Adrenal gland (tissue), 12 donors: ENCODE data around the gene PIM3. TPM values are rescaled to one million over a fixed set of nuclear protein-coding genes. Genes with fewer than 3 reads are reported as not detected.

Experiments
- DNase-seq, 7 donors: peaks; one replicate each; pipeline ENCODE4 v3.0.0-alpha.2; 2019 to 2020
- H3K27ac ChIP-seq, 5 donors: fragments of 200-600 bp; sonication (generic) in 4 of 5; 1 replicate in 3 of 5; 2 replicates in 2 of 5; pipeline versions ENCODE4 v1.5.1 to v1.8.0; 2016 to 2020; ENCODE audit warnings: mild to moderate bottlenecking in 1 of 5
- H3K27me3 ChIP-seq: fragments of 200-600 bp; 2 replicates; pipeline ENCODE4 v1.8.0; 2021
- H3K36me3 ChIP-seq, 2 donors: fragments of 200-600 bp; replicated peaks in 1 of 2; 1 replicate in 1 of 2; 2 replicates in 1 of 2; pipeline versions ENCODE4 v1.5.1 to v1.8.0; 2018 to 2022
- H3K4me1 ChIP-seq, 2 donors: fragments of 200-600 bp; replicated peaks in 1 of 2; 1 replicate in 1 of 2; 2 replicates in 1 of 2; pipeline versions ENCODE4 v1.5.1 to v1.8.0; 2018 to 2021
- H3K4me3 ChIP-seq, 4 donors: fragments of 200-600 bp; sonication (generic) in 3 of 4; one replicate each; pipeline ENCODE4 v1.5.1; 2016 to 2018
- H3K9me3 ChIP-seq, 3 donors: fragments of 200-600 bp; sonication (generic) in 1 of 3; replicated peaks in 1 of 3; 1 replicate in 2 of 3; 2 replicates in 1 of 3; pipeline versions ENCODE4 v1.5.1 to v1.8.0; 2016 to 2021
- CTCF ChIP-seq, 6 experiments: fragments of 450-650 bp in 4 of 6; fragments of 200-600 bp in 2 of 6; sonication (generic) in 1 of 6; IDR thresholded peaks; 1 replicate in 5 of 6; 2 replicates in 1 of 6; pipeline versions ENCODE4 v1.5.1 to v1.8.0; 2016 to 2021; ENCODE audit warnings: antibody characterized with exemption in 6 of 6, mild to moderate bottlenecking in 2 of 6, moderate library complexity in 1 of 6
- POLR2A ChIP-seq, 2 donors: fragments of 450-650 bp; IDR thresholded peaks; one replicate each; pipeline ENCODE4 v1.6.1; 2017; ENCODE audit warnings: antibody characterized with exemption in 2 of 2, mild to moderate bottlenecking in 2 of 2, moderate library complexity in 1 of 2
- WGBS, 4 donors: extraction: QIAGEN DNeasy Blood & Tissue Kit in 2 of 4; methylation state at CpG; one replicate each; pipeline versions ENCODE4 v1.1.5 to v1.1.7; 2013 to 2017; 5-methylcytosine and 5-hydroxymethylcytosine counted together
- intact Hi-C, 2 donors: fragments of 100-400 bp; cut with DNase I; formaldehyde crosslinking; loops; one replicate each; pipeline versions ENCODE4 v1.14.1 to v1.15.0; 2022 to 2023
- polyA plus RNA-seq, 3 donors: library from polyadenylated mRNA; stranded (reverse); fragments of 200-250 nt in 2 of 3; fragments of 350-450 nt in 1 of 3; fragmentation: Illumina TruSeq in 1 of 3; extraction: RNeasy Lipid Tissue Mini Kit (QIAGEN cat#74804) in 1 of 3; gene quantifications; one replicate each; pipeline ENCODE4 v1.2.3, GENCODE V29; 2013 to 2014
- total RNA-seq, 9 donors: library from RNA; depleted of rRNA in 4 of 9; stranded (reverse); fragments of >200 nt in 4 of 9; fragments of 120-200 nt in 1 of 9; fragmentation: NEBNext Ultra II Directional in 1 of 9; extraction: Animal tissue kit (Norgen Biotek cat#: 25700) in 1 of 9; gene quantifications; one replicate each; pipeline versions ENCODE4 v1.1.0 to v1.2.4, GENCODE V29; 2013 to 2023
- donor health status: healthy with polysubstance abuse.
- donor health status: Bipolar disorder and iron deficiency.
- donor health status: DM: yes; HTN: yes; CAD: no.
- donor health status: DM: no; HTN: no; CAD: no.
- donor health status: DM: no; HTN: no; CAD: no.
- donor health status: DM: yes; HTN: yes; CAD: no.

The PIM3 gene
- total and polyA plus RNA-seq, 12 donors, result 7.2 to 99.2 (median 51.7) TPM

- Histone ChIP-seq H3K27ac (peak overlapping the region; percentile 65 to 96 (median 88)), H3K27me3 (no peaks in the 10 kb centered on the region), H3K4me1 (peaks cover 40 to 48% of the 10 kb centered on the region in 2 donors), H3K4me3 (peak overlapping the region in 3 of 4 donors; percentile 11 to 53 (median 26)), H3K9me3 (no peaks in the 10 kb centered on the region), H3K36me3 (no peaks in the 10 kb centered on the region)
- 7 to 12% (median 9%) methylated on average over 26 to 81 of the region's 81 CpGs; no CpG with 5 or more reads in 1 of the 4 donors for WGBS, 4 donors
- no peak for TF ChIP-seq POLR2A (IDR thresholded peaks at IDR 0.05)
- TF ChIP-seq CTCF (IDR thresholded peaks at IDR 0.05), result no peak
- intact Hi-C loops, result no loop called here
- DNase-seq, result peak; percentile 81 to 90 (median 86)
Observed at GRCh38 chr22:49971232-49972162, 10.9 kb downstream of the PIM3 start.

- H3K27ac ChIP-seq, result no peak overlapping the region
- H3K4me3 ChIP-seq, result peak overlapping the region in 1 of 4 donors; percentile 53
- no peak for TF ChIP-seq POLR2A (IDR thresholded peaks at IDR 0.05)
- no peak for TF ChIP-seq CTCF (IDR thresholded peaks at IDR 0.05)
- H3K4me1 ChIP-seq, result peaks cover 31 to 39% of the 10 kb centered on the region in 2 donors
- DNase-seq, result peak in 6 of 7 donors; percentile 32 to 63 (median 50)
- H3K9me3 ChIP-seq, result no peaks in the 10 kb centered on the region
- no peaks in the 10 kb centered on the region for H3K36me3 ChIP-seq
- intact Hi-C loops, result no loop called here
- 52 to 58% (median 53%) methylated on average over 11 to 45 of the region's 45 CpGs for WGBS, 4 donors
- no peaks in the 10 kb centered on the region for H3K27me3 ChIP-seq
Observed at GRCh38 chr22:49972163-49973017, 11.8 kb downstream of the PIM3 start.

- WGBS, 4 donors, result 85 to 91% (median 86%) methylated on average over 5 of the region's 5 CpGs
- no peak for TF ChIP-seq POLR2A (IDR thresholded peaks at IDR 0.05)
- TF ChIP-seq CTCF (IDR thresholded peaks at IDR 0.05), result no peak
- Histone ChIP-seq H3K9me3 (no peaks in the 10 kb centered on the region), H3K27ac (no peak overlapping the region), H3K36me3 (no peaks in the 10 kb centered on the region), H3K4me1 (peaks cover 22 to 30% of the 10 kb centered on the region in 2 donors), H3K27me3 (no peaks in the 10 kb centered on the region), H3K4me3 (no peak overlapping the region)
- intact Hi-C loops, result no loop called here
- peak in 2 of 7 donors; percentile 13 to 41 for DNase-seq
Observed at GRCh38 chr22:49973018-49973961, 12.7 kb downstream of the PIM3 start.
